ENCODE measurements around the gene DNAAF8.

The DNAAF8 gene

DNA sequence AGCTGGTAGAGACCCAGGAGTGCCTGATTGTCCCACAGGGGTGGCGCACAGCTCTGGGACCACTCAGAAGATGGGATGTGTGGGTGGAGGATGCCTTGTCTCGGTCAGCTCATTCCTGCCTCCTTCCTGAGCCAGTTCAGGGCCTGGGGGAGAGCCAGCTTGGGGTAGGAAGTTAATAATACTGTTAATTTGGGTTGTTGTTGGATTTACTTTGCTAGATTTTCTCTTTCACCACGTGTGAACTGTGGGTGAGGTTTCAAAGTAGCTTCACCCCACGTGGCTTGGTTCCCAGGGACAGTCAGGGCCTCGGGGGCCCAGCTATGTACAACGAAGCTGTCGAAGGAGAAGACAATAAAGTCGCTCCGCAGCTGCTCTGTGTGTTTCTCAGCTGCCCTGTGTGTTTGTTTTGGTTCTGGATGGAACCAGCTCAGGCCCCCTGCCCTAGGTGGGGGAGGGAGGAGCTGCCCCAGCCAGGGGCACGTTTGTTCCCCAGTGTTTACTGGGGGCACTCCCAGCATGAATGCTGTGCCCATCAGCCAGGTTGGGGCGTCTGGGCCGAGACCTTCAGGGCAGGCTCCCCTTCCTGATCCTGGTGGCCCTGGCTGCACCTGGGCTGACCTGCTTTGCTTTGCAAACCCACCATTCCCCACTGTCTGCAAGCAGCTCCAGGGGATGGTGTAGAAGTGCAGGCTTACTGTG lies 38.7 kb upstream of the DNAAF8 start:
- DNase-seq = no peak

GRCh38 chr16:4696172-4696904 lies 38.0 kb upstream of the DNAAF8 start:
- no peak for DNase-seq

DNA sequence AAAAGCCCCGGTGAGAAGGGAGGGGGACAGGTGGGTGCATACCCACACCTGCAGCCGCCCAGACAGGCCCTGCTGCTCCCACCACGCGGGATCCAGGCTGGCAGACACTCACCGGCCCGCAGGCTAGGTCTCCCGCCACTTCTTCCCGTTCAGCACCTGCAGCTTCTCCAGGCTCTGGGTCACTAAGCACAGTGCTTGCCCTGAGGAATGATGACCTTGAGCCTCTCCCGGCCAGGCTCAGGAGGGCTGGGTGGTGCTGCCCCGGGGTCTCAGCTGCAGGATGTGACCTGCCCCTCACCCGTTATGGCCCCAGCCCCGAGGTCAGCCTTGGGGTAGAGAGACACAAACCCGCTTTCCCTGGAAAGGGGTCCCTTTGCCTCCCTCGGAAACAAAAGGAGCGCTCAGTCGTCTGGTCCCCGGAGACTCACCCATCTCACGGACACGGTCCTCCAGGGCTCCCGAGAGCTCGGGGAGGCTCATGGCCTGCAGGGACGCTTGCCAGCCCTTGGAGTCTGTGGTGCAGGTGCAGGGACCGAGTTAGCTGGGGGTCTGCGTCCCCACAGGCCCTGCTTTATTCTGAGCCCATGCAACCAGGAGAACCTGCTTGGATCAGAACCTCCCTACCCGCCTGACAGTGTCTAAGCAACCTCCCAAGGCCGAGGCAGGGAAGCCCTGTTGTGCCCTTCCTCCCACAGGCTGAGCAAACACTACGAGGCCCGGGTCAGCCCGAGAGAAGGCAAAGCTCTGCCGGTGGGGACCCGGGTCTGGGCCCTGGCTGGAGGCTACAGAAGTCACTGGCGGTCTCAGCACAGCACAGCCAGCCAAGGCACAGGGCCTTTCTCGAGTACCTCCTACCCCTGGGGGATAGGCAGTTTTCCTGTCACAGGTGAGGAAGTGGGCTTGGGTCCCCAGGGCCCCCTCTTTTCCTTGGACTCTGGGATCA lies 37.2 kb upstream of the DNAAF8 start:
- DNase-seq = no peak

DNA sequence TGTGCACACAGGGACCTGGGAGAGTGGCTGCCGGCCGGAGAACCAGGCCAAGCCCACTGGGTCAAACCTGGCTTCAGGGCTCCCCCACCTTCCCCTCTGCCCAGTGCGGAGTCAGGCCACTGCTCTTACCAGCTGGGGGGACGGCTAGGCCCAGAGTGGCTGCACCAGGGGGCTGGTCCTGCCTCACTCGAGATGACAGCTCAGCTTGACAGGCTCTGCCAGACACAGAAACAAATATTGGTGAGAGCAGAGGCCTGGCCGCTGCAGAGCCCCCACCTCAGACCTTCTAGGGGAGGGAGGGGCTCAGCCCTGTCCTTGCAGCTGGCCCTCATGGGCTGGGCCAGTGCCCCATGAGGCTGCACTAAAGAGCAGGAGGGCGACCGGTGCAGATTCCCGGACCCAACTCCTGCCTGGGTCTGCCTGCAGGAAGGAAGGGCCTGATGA lies 36.5 kb upstream of the DNAAF8 start:
- no peak for DNase-seq

DNA sequence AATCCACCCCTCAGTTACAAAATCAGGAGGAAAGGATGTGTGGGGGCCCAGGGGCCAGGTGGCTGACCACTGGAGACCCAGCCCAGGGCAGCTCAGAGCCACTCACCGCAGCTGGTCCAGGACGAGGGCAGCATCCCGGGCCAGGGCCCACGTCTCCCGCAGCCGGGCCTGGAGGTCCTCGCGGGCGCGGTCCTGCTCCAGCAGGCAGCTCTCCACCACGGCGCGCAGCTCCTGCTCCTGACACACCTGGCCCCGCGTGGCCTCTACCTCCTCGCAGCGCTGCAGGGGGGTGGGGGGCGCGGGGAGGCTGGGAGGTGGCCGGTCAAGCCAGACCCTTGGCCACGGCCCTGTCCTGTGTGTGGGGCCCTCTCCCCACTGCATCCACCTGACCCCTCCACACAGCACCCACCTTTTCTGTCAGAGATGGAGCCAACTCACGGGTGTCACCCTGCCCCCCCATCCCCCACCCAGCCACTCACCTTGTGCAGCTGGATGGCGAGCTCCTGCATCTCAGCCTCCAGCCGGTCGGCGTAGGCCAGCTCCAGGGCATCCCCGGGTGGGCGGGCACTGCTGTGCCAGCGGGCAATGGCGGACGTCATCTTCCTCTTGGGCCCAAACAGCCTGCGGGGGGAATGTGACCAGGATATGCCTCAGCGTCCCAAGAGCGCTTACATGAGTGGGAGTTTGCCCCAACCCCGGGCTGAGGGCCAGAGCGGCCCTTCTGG lies 35.9 kb upstream of the DNAAF8 start:
- no peak for DNase-seq

DNA sequence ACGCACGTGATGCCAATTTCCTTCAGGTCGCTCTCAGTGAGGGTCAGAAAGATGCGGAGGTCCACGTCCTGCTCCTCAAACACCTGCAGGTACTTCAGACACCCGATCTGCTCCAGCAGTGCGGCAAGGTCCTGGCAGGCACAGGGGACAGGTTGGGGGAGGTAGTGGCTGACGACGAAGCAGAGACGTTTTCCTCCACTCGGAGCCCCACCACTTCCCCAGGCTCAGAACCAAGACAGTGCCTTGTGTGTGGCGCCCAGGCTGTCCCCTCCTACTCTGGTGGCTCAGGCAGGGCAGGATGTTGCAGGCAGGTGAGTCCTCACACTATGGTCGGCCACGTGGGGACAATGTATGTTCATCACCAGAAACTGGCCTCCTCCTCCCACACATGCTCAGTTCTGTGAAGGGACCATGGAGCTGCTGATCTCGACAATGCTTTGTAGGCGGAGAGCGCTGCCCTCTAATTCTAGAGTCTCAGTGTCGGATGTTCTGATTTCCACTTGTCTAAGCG lies 35.2 kb upstream of the DNAAF8 start:
- no peak for DNase-seq

GRCh38 chr16:4700380-4700996 lies 33.8 kb upstream of the DNAAF8 start:
- DNase-seq = peak; percentile 30

- DNase-seq = no peak
Observed at GRCh38 chr16:4700997-4701743, 33.2 kb upstream of the DNAAF8 start.

DNA sequence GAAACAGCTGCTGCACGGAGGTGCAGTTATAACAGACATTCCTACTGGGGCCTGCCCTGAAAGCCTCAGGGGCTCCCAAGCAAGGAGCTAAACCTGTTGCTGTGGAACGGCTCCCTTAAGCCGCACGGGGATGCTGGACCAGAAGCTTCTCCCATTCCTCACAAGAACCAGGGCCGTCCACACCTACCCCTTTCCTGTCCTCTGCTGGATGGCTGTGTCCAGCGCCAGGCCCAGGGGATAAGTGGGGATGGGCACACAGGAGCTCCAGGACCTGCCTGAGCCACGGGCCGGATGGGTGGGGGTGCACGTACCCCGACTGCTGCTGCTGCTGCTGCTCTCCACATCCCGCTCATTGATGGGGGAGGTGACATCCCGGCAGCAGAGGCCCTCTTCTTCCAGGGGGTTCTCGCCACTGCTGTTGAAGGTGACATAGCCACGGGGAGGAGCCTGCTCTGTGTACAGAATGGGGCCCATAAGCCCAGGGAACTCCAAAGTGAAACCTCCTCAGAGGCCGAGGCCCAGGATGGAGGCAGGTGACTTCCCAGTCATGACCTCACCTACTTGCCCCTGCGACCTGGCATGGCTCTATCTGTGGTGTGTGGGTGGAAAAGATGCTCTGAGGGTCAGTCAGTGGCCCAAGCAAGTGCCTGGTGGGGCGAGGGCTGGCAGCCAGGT lies 32.4 kb upstream of the DNAAF8 start:
- DNase-seq = no peak

DNA sequence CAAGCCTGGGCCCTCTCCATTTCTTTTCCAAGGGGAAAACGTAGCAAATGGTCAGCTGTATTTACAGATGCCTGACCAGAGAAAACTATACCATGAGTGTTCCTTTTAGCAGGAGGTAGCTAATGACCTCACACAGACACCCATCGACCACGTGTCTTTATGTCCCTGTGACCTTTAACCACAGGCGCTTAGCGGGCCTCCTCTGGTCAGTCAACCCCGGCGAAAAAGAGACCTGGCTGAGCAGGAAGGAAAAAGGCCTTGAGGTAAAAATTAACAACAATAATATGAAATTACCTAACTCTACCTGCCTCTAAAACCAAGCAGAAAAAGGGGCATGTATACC lies 31.9 kb upstream of the DNAAF8 start:
- no peak for DNase-seq

GRCh38 chr16:4703906-4704305 lies 30.4 kb upstream of the DNAAF8 start:
- DNase-seq = no peak

DNA sequence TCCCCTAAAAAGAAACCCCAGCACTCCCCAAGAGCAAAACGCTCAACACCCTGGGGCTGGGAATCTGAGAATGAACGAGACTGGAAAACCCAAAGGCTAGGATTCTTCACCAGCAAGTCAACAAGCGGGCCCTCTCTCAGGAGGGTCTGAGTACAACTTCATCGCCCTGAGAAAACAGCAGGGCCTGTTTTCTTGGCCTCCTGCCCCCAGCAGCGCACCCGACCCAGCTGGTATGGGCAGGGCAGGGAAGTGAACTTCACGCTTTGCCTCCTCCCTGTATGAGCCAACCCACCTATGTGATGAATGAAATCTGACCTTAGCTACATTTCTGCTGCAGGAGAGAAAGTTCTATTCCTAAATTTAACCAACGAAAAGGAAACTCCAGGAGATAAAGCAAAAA lies 29.8 kb upstream of the DNAAF8 start:
- DNase-seq = no peak

- DNase-seq = no peak
Observed at GRCh38 chr16:4704913-4705312, 29.4 kb upstream of the DNAAF8 start.

- DNase-seq = no peak
Observed at GRCh38 chr16:4706871-4707270, 27.5 kb upstream of the DNAAF8 start.

- DNase-seq = no peak
Observed at GRCh38 chr16:4709481-4709880, 24.9 kb upstream of the DNAAF8 start.

DNA sequence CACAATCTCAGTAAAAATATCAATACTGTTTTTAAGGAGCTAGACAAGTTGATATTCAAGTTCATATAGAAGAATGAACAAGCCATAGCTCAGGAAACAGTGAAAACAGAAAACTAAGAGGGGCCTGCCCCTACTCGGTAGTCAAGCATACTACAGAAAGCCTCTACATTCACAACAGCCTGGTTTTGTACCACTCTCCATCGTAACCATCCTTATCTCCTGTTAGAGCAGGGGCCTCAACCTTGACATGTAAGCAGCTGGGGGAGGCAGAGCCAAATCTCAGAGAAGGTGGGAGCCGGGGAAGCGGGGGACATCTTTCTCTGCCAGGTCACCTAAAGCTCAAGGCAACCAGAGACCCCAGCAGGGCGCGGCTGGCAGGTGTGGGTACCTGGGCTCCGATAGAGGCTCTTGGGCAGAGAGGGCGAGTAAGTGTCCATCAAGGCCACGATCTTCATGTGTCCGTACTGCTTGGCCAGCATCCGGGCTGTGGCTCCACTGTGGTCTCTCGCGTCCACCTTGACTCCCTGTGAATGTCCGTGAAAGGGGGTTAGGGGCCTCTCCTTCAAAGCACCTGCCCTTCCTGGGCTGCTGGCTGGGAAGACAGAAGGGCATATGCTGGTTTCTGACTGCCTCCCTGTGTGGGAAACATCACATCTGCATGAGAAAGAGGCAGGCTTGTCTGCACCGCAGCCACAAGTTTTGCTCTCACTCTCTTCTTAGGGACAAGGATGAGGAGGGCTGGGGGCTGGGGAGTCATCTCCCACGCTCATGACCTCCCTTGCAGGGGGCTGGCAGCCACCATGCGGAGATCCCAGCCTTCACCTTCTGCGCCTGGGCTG lies 20.5 kb upstream of the DNAAF8 start:
- DNase-seq = no peak

GRCh38 chr16:4714996-4715395 lies 19.3 kb upstream of the DNAAF8 start:
- no peak for DNase-seq

GRCh38 chr16:4718466-4718865 lies 15.9 kb upstream of the DNAAF8 start:
- DNase-seq = no peak

- DNase-seq = no peak
Observed at GRCh38 chr16:4723071-4723767, 11.1 kb upstream of the DNAAF8 start.

Data from central memory CD4-positive, alpha-beta T cell (primary cell).